Liver (tissue), 9 donors: ENCODE measurements around the gene GRK5. TPM values are rescaled to one million over a fixed set of nuclear protein-coding genes. Genes with fewer than 3 reads are reported as not detected.

Experiments
- DNase-seq: peaks from one replicate; pipeline ENCODE4 v3.0.0-alpha.2; 2017; ENCODE audit warnings: low spot score
- H3K27ac ChIP-seq, 2 donors: one replicate each; pipeline ENCODE4 v1.7.0; 2013; ENCODE audit warnings: inconsistent platforms in 2 of 2, low read length in 2 of 2, control low read depth in 1 of 2, low read depth in 1 of 2, mild to moderate bottlenecking in 1 of 2
- H3K27me3 ChIP-seq, 4 donors: one replicate each; pipeline versions ENCODE4 v1.6.1 to v1.7.0; 2013; ENCODE audit warnings: low read length in 3 of 4, inconsistent platforms in 1 of 4, mild to moderate bottlenecking in 1 of 4, moderate library complexity in 1 of 4; ENCODE audit not compliant: control insufficient read depth in 4 of 4, insufficient read depth in 4 of 4
- H3K36me3 ChIP-seq, 4 donors: one replicate each; pipeline versions ENCODE4 v1.6.1 to v1.7.0; 2013; ENCODE audit warnings: low read length in 3 of 4, mild to moderate bottlenecking in 3 of 4, low read depth in 1 of 4, moderate library complexity in 1 of 4; ENCODE audit not compliant: control insufficient read depth in 4 of 4, insufficient read depth in 3 of 4
- H3K4me1 ChIP-seq, 4 donors: one replicate each; pipeline versions ENCODE4 v1.6.1 to v1.7.0; 2013; ENCODE audit warnings: low read length in 3 of 4, mild to moderate bottlenecking in 3 of 4, moderate library complexity in 1 of 4; ENCODE audit not compliant: control insufficient read depth in 4 of 4, insufficient read depth in 4 of 4
- H3K4me3 ChIP-seq, 3 donors: one replicate each; pipeline versions ENCODE4 v1.6.1 to v1.7.0; 2013; ENCODE audit warnings: low read length in 3 of 3, control low read depth in 1 of 3, low read depth in 1 of 3, mild to moderate bottlenecking in 1 of 3
- H3K9ac ChIP-seq, 2 donors: one replicate each; pipeline ENCODE4 v1.7.0; 2013; ENCODE audit warnings: low read length in 2 of 2, mild to moderate bottlenecking in 2 of 2, moderate library complexity in 2 of 2, control low read depth in 1 of 2, low read depth in 1 of 2
- H3K9me3 ChIP-seq, 4 donors: one replicate each; pipeline versions ENCODE4 v1.6.1 to v1.7.0; 2013; ENCODE audit warnings: low read length in 3 of 4; ENCODE audit not compliant: control insufficient read depth in 4 of 4
- ATF3 ChIP-seq: IDR thresholded peaks from 2 replicates; pipeline ENCODE4 v1.6.1; 2016; ENCODE audit warnings: antibody characterized with exemption
- CTCF ChIP-seq: fragments of 150-350 bp; IDR thresholded peaks from 2 replicates; pipeline ENCODE4 v1.5.1; 2017; ENCODE audit warnings: improper control_type of control experiment, low read depth, low read length; ENCODE audit not compliant: missing input control
- EGR1 ChIP-seq, 2 donors: IDR thresholded peaks; 2 replicates each; pipeline ENCODE4 v1.6.1; 2016 to 2018; ENCODE audit warnings: antibody characterized with exemption in 2 of 2, low read depth in 2 of 2
- FOXA1 ChIP-seq: IDR thresholded peaks from 2 replicates; pipeline ENCODE4 v1.6.1; 2016; ENCODE audit warnings: antibody characterized with exemption
- FOXA2 ChIP-seq: IDR thresholded peaks from 2 replicates; pipeline ENCODE4 v1.6.1; 2016; ENCODE audit warnings: antibody characterized with exemption
- GABPA ChIP-seq, 2 donors: IDR thresholded peaks in 1 of 2; conservative IDR thresholded peaks in 1 of 2; 2 replicates each; pipeline ENCODE4 v1.6.1; 2016; ENCODE audit warnings: antibody characterized with exemption in 2 of 2, mild to moderate bottlenecking in 1 of 2, moderate library complexity in 1 of 2
- HNF4A ChIP-seq, 2 donors: conservative IDR thresholded peaks; 2 replicates each; pipeline ENCODE4 v1.6.1; 2016; ENCODE audit warnings: antibody characterized with exemption in 2 of 2, mild to moderate bottlenecking in 2 of 2
- HNF4G ChIP-seq: IDR thresholded peaks from 2 replicates; pipeline ENCODE4 v1.6.1; 2016; ENCODE audit warnings: antibody characterized with exemption
- JUND ChIP-seq, 2 donors: IDR thresholded peaks; 2 replicates each; pipeline ENCODE4 v1.6.1; 2016; ENCODE audit warnings: antibody characterized with exemption in 2 of 2
- NR2F2 ChIP-seq: IDR thresholded peaks from 2 replicates; pipeline ENCODE4 v1.6.1; 2016; ENCODE audit warnings: antibody characterized with exemption
- RAD21 ChIP-seq, 2 donors: IDR thresholded peaks; 2 replicates each; pipeline ENCODE4 v1.6.1; 2016; ENCODE audit warnings: antibody characterized with exemption in 2 of 2, mild to moderate bottlenecking in 2 of 2
- RXRA ChIP-seq, 2 donors: IDR thresholded peaks; 2 replicates each; pipeline ENCODE4 v1.6.1; 2017 to 2018; ENCODE audit warnings: antibody characterized with exemption in 2 of 2, mild to moderate bottlenecking in 1 of 2
- SP1 ChIP-seq: IDR thresholded peaks from 2 replicates; pipeline ENCODE4 v1.6.1; 2018; ENCODE audit warnings: antibody characterized with exemption, mild to moderate bottlenecking
- TAF1 ChIP-seq: conservative IDR thresholded peaks from 2 replicates; pipeline ENCODE4 v1.6.1; 2016; ENCODE audit warnings: antibody characterized with exemption, mild to moderate bottlenecking
- YY1 ChIP-seq: IDR thresholded peaks from 2 replicates; pipeline ENCODE4 v1.6.1; 2016; ENCODE audit warnings: antibody characterized with exemption, mild to moderate bottlenecking
- WGBS: extraction: QIAGEN DNeasy Blood & Tissue Kit; methylation state at CpG from one replicate; pipeline ENCODE4 v1.1.7; 2013; 5-methylcytosine and 5-hydroxymethylcytosine counted together
- polyA plus RNA-seq, 2 donors: library from polyadenylated mRNA; stranded (reverse) in 1 of 2; unstranded in 1 of 2; fragments of 200-250 nt in 1 of 2; fragments of >200 nt in 1 of 2; fragmentation: Nextera tagmentation in 1 of 2; extraction: Ambion mirVana in 1 of 2; gene quantifications; one replicate each; pipeline versions ENCODE4 v1.2.1 to v1.2.3, GENCODE V29; 2013 to 2015
- total RNA-seq, 2 donors: library from RNA; depleted of rRNA; stranded (reverse); fragments of >200 nt; gene quantifications; one replicate each; pipeline ENCODE4 v1.2.3, GENCODE V29; 2014
- TF ChIP-seq, protein P1 (sequence below): IDR thresholded peaks from 2 replicates; pipeline ENCODE4 v1.6.1; 2016; ENCODE audit warnings: antibody characterized with exemption
- TF ChIP-seq, protein P2 (sequence below): IDR thresholded peaks from 2 replicates; pipeline ENCODE4 v1.6.1; 2016; ENCODE audit warnings: antibody characterized with exemption, mild to moderate bottlenecking
- TF ChIP-seq, protein P3 (sequence below): IDR thresholded peaks from 2 replicates; pipeline ENCODE4 v1.6.1; 2016; ENCODE audit warnings: antibody characterized with exemption
- donor health status: healthy.
- donor health status: healthy.
- donor health status: healthy.
- donor health status: healthy.
- donor health status: healthy.

Gene GRK5
- total and polyA plus RNA-seq, 4 donors = 2.1 to 6.6 (median 5.1) TPM

DNA sequence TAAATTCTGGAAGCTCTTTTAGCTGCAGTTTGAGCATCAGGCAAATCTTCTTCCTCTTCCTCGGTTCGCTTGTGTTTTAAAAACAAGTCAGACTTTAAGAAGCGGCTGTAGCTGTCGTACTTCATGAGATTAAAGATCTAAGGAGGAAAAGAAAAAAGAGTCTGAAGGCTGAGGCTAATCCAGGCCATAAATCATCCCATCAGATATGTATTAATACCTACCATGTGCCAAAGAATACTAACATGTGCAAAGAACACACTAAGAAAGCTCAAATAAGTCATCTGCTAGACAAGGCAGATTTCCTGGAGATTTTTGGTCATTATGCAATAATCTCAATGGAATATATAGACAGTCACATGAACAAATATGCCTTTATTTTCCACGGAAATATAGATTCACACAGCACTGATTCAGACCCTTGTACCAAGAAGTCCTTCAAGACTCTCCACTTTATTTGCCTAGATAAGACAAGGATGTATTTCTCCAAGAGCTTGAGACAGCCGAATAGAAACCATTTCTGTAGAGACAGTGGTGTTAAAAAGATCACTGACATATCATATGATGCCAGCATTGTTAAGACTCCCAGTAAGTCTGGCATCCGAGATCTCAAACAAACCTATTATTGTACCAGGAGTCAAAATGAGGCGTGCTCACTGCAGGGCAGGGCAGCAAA lies 292.9 kb downstream of the GRK5 start:
- H3K4me3 ChIP-seq = no peak overlapping the region
- H3K36me3 ChIP-seq = no peaks in the 10 kb centered on the region
- H3K27ac ChIP-seq = no peak overlapping the region
- WGBS = 82% methylated on average over 8 of the region's 8 CpGs
- H3K9me3 ChIP-seq = no peaks in the 10 kb centered on the region
- no peak for DNase-seq
- H3K4me1 ChIP-seq = no peaks in the 10 kb centered on the region
- no peaks in the 10 kb centered on the region for H3K27me3 ChIP-seq
- no peak overlapping the region for H3K9ac ChIP-seq
- no peak for TF ChIP-seq RAD21 (IDR thresholded peaks at IDR 0.05)
- TF ChIP-seq, protein P1, sequence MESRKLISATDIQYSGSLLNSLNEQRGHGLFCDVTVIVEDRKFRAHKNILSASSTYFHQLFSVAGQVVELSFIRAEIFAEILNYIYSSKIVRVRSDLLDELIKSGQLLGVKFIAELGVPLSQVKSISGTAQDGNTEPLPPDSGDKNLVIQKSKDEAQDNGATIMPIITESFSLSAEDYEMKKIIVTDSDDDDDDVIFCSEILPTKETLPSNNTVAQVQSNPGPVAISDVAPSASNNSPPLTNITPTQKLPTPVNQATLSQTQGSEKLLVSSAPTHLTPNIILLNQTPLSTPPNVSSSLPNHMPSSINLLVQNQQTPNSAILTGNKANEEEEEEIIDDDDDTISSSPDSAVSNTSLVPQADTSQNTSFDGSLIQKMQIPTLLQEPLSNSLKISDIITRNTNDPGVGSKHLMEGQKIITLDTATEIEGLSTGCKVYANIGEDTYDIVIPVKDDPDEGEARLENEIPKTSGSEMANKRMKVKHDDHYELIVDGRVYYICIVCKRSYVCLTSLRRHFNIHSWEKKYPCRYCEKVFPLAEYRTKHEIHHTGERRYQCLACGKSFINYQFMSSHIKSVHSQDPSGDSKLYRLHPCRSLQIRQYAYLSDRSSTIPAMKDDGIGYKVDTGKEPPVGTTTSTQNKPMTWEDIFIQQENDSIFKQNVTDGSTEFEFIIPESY = no peak
- TF ChIP-seq HNF4G = no peak
- TF ChIP-seq ATF3 = no peak

- H3K27ac ChIP-seq = no peak overlapping the region
- no peaks in the 10 kb centered on the region for H3K36me3 ChIP-seq
- no peak overlapping the region for H3K9ac ChIP-seq
- no peaks in the 10 kb centered on the region for H3K27me3 ChIP-seq
- WGBS = 90% methylated on average over 6 of the region's 6 CpGs
- H3K4me1 ChIP-seq = no peaks in the 10 kb centered on the region
- DNase-seq = no peak
- no peak overlapping the region for H3K4me3 ChIP-seq
- no peaks in the 10 kb centered on the region for H3K9me3 ChIP-seq
- TF ChIP-seq FOXA1 (no peak), HNF4G (no peak), RXRA (IDR thresholded peaks at IDR 0.05) (no peak), TAF1 (no peak), YY1 (no peak), FOXA2 (no peak), ATF3 (no peak), CTCF (no peak), HNF4A (conservative IDR thresholded peaks at IDR 0.05) (no peak), EGR1 (IDR thresholded peaks at IDR 0.05; ENCODE audit: low read depth in 2 of 2) (no peak), NR2F2 (no peak), SP1 (no peak), GABPA (IDR thresholded peaks at IDR 0.05 in 1 of 2, conservative IDR thresholded peaks at IDR 0.05 in 1 of 2) (no peak), RAD21 (IDR thresholded peaks at IDR 0.05) (no peak), JUND (IDR thresholded peaks at IDR 0.05) (no peak)
- TF ChIP-seq, protein P2, sequence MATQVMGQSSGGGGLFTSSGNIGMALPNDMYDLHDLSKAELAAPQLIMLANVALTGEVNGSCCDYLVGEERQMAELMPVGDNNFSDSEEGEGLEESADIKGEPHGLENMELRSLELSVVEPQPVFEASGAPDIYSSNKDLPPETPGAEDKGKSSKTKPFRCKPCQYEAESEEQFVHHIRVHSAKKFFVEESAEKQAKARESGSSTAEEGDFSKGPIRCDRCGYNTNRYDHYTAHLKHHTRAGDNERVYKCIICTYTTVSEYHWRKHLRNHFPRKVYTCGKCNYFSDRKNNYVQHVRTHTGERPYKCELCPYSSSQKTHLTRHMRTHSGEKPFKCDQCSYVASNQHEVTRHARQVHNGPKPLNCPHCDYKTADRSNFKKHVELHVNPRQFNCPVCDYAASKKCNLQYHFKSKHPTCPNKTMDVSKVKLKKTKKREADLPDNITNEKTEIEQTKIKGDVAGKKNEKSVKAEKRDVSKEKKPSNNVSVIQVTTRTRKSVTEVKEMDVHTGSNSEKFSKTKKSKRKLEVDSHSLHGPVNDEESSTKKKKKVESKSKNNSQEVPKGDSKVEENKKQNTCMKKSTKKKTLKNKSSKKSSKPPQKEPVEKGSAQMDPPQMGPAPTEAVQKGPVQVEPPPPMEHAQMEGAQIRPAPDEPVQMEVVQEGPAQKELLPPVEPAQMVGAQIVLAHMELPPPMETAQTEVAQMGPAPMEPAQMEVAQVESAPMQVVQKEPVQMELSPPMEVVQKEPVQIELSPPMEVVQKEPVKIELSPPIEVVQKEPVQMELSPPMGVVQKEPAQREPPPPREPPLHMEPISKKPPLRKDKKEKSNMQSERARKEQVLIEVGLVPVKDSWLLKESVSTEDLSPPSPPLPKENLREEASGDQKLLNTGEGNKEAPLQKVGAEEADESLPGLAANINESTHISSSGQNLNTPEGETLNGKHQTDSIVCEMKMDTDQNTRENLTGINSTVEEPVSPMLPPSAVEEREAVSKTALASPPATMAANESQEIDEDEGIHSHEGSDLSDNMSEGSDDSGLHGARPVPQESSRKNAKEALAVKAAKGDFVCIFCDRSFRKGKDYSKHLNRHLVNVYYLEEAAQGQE = no peak
- TF ChIP-seq, protein P3, sequence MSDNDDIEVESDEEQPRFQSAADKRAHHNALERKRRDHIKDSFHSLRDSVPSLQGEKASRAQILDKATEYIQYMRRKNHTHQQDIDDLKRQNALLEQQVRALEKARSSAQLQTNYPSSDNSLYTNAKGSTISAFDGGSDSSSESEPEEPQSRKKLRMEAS = no peak
- TF ChIP-seq, protein P1 = no peak
Measured at GRCh38 chr10:119500821-119501220, 293.4 kb downstream of the GRK5 start.
